IPS-18c (cell line): ENCODE measurements around the gene SOX10.

Experiments used
- H3K4me3 ChIP-seq: 2 replicates; pipeline ENCODE4 v1.7.0; 2013; ENCODE audit warnings: low read depth, mild to moderate bottlenecking, low read length, moderate library complexity; ENCODE audit not compliant: insufficient read depth
- H3K9me3 ChIP-seq: one replicate; pipeline ENCODE4 v1.6.1; 2013; ENCODE audit warnings: mild to moderate bottlenecking, low read length, moderate library complexity; ENCODE audit not compliant: control insufficient read depth, insufficient read depth

SOX10 gene

GRCh38 chr22:37926771-37927636 lies 57.4 kb downstream of the SOX10 start:
- Histone ChIP-seq H3K9me3 (no peaks in the 10 kb centered on the region), H3K4me3 (no peak overlapping the region)

- no peak overlapping the region for H3K4me3 ChIP-seq
- no peaks in the 10 kb centered on the region for H3K9me3 ChIP-seq
These were observed 58.0 kb downstream of the SOX10 start for GRCh38 chr22:37926358-37926757.

DNA sequence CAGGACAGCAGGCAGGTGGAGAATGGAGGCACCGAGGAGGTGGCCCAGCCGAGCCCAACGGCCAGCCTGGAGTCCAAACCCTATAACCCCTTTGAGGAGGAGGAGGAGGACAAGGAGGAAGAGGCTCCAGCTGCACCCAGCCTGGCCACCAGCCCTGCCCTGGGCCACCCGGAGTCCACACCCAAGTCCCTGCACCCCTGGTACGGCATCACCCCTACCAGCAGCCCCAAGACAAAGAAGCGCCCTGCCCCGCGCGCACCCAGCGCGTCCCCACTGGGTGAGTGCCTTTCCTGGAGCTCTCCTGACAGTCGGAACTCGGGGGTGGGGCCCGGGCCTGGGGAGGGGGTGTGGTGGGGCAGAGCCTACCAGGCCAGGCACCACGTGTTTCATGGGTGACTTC lies 58.6 kb downstream of the SOX10 start:
- Histone ChIP-seq H3K9me3 (no peaks in the 10 kb centered on the region), H3K4me3 (no peak overlapping the region)

DNA sequence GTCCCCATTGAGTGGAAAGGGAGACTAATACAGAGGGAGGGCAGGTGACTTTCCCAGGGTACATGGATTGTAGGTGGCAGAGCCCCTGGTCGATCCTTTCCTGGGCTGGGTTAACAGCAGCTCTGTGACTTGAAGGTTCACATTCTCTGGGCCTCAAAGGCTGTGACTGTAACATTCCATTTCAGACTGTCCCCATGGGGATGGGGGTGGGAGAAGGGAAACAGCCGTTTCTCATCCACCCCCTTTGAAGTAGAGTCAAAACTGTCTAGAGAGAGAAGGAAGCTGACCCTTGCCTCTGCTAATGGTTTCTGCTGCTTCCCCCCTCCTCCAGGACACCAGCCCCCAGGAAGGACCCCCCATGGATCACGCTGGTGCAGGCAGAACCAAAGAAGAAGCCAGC lies 59.0 kb downstream of the SOX10 start:
- Histone ChIP-seq H3K4me3 (no peak overlapping the region), H3K9me3 (no peaks in the 10 kb centered on the region)

DNA sequence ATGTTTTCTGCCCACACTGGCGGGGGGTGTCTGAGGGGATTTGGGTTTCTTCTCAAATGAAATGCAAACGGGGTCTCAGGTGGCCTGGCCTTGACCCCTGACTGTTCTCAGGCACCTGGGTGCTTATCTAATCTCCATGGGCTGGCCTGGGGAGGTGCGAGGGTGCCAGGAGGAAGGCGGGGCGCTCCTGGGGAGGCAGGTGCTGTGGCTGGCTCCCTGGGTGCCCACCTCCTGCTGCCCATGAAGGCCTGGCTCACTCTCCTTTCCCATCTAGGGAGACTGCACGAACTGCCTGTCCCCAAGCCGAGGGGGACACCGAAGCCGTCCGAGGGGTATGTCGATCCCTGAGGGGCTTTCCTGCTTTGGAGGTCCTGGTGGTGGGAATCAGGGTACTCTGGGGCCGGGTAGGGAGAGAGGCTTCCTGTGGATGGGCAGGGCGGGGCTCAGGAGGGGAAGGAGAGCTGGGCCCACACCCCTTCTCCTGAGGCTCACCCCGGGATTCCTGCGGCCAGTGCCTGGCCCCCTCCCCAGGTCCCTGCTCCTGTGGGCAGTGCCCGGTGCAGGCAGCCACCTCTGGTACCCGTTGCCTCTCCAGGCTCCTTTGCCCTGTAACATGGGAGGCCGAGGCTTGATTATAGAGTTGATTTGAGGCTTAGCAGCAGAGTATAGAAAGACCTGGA lies 59.8 kb downstream of the SOX10 start:
- no peak overlapping the region for H3K4me3 ChIP-seq
- no peaks in the 10 kb centered on the region for H3K9me3 ChIP-seq

DNA sequence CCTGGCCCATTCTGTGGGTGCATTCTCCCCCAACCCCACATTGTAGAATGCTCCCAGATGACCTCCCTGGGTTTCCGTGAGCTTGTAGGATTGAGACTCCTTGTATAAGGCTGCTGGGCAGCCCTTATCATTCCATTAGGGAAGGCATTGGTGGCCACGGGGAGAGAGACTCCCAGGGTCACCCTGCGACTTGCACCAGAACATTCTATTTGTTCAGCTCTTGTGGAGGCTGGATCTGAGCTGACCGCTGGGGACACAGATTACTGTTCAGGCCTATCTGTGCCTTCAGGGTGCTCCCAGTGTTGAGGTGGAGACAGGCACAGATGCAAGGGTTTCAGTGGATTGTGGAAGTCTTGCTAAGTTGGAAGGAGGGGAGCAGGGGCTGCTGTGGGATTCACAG lies 60.4 kb downstream of the SOX10 start:
- no peaks in the 10 kb centered on the region for H3K9me3 ChIP-seq

More for the DNA sequence above, 60.4 kb downstream of the SOX10 start:
- H3K4me3 ChIP-seq, result no peak overlapping the region
